Coronary artery (tissue), 2 donors: Measurements from ENCODE around the gene RASGRP3.

ENCODE experiments used
- DNase-seq: peaks from one replicate; pipeline ENCODE4 v3.0.0-alpha.2; 2017; ENCODE audit warnings: low spot score
- H3K27ac ChIP-seq, 2 donors: fragments of 200-600 bp; sonication (generic); one replicate each; pipeline ENCODE4 v1.5.1; 2016 to 2019
- H3K4me3 ChIP-seq: fragments of 200-600 bp; sonication (generic); 2 replicates; pipeline ENCODE4 v1.5.1; 2016; ENCODE audit warnings: mild to moderate bottlenecking, moderate library complexity
- CTCF ChIP-seq: fragments of 200-600 bp; sonication (generic); IDR thresholded peaks from one replicate; pipeline ENCODE4 v1.5.1; 2019; ENCODE audit warnings: antibody characterized with exemption

RASGRP3 gene

GRCh38 chr2:33522576-33522975, 46.1 kb downstream of the RASGRP3 start:
- no peak overlapping the region for H3K4me3 ChIP-seq
- no peak overlapping the region for H3K27ac ChIP-seq
- no peak for TF ChIP-seq CTCF
- DNase-seq, result no peak

GRCh38 chr2:33525666-33526065, 49.2 kb downstream of the RASGRP3 start:
- H3K27ac ChIP-seq, result no peak overlapping the region
- TF ChIP-seq CTCF, result no peak
- DNase-seq, result no peak
- H3K4me3 ChIP-seq, result no peak overlapping the region

GRCh38 chr2:33526132-33526531, 49.7 kb downstream of the RASGRP3 start:
- no peak for DNase-seq
- H3K4me3 ChIP-seq, result no peak overlapping the region
- H3K27ac ChIP-seq, result no peak overlapping the region
- no peak for TF ChIP-seq CTCF

- H3K4me3 ChIP-seq, result no peak overlapping the region
- no peak for DNase-seq
- no peak overlapping the region for H3K27ac ChIP-seq
- no peak for TF ChIP-seq CTCF
Observed at GRCh38 chr2:33526921-33527320, 50.5 kb downstream of the RASGRP3 start.

- Histone ChIP-seq H3K4me3 (no peak overlapping the region), H3K27ac (no peak overlapping the region)
- TF ChIP-seq CTCF, result no peak
- DNase-seq, result no peak
Observed at GRCh38 chr2:33528441-33528950, 52.0 kb downstream of the RASGRP3 start.

GRCh38 chr2:33529771-33530481, 53.5 kb downstream of the RASGRP3 start:
- Histone ChIP-seq H3K4me3 (no peak overlapping the region), H3K27ac (no peak overlapping the region)
- DNase-seq, result no peak
- TF ChIP-seq CTCF, result no peak
